Forelimb muscle (tissue), 1 donor: ENCODE measurements around the gene ZDHHC14. TPM values are rescaled to one million over a fixed set of nuclear protein-coding genes. Genes with fewer than 3 reads are reported as not detected.
"Not testable (repeated sequence)": the region's sequence is repeated elsewhere in the genome, so short reads cannot be mapped to it uniquely, and the experiment has no call there.

ENCODE experiments used
- DNase-seq: peaks from one replicate; pipeline ENCODE4 v3.0.0-alpha.2; 2013; ENCODE audit warnings: low read depth
- polyA plus RNA-seq: library from polyadenylated mRNA; unstranded; fragments of 120-200 nt; gene quantifications from one replicate; pipeline ENCODE4 v1.2.1, GENCODE V29; 2013; ENCODE audit not compliant: insufficient read length

The ZDHHC14 gene
- polyA plus RNA-seq, 1 donor = 4.1 TPM

GRCh38 chr6:157464653-157465535 is 83.9 kb downstream of the ZDHHC14 start:
- no peak for DNase-seq

GRCh38 chr6:157466342-157466648 is 85.3 kb downstream of the ZDHHC14 start:
- DNase-seq = no peak

- DNase-seq = not testable (repeated sequence)
Measured at GRCh38 chr6:157467339-157467738, 86.3 kb downstream of the ZDHHC14 start.

GRCh38 chr6:157468054-157468453 is 87.1 kb downstream of the ZDHHC14 start:
- no peak for DNase-seq

GRCh38 chr6:157468574-157468973 is 87.6 kb downstream of the ZDHHC14 start:
- DNase-seq = no peak

GRCh38 chr6:157469378-157469777 is 88.4 kb downstream of the ZDHHC14 start:
- no peak for DNase-seq

GRCh38 chr6:157471077-157471686 is 90.2 kb downstream of the ZDHHC14 start:
- no peak for DNase-seq

GRCh38 chr6:157471895-157472686 is 91.1 kb downstream of the ZDHHC14 start:
- no peak for DNase-seq

GRCh38 chr6:157476797-157477196 is 95.8 kb downstream of the ZDHHC14 start:
- DNase-seq = no peak

- DNase-seq = no peak
Measured at GRCh38 chr6:157478926-157479325, 97.9 kb downstream of the ZDHHC14 start.

GRCh38 chr6:157479464-157480303 is 98.7 kb downstream of the ZDHHC14 start:
- no peak for DNase-seq

GRCh38 chr6:157481189-157481864 is 100.3 kb downstream of the ZDHHC14 start:
- no peak for DNase-seq

GRCh38 chr6:157481865-157482249 is 100.9 kb downstream of the ZDHHC14 start:
- DNase-seq = no peak

GRCh38 chr6:157483770-157484169 is 102.8 kb downstream of the ZDHHC14 start:
- DNase-seq = no peak

- DNase-seq = no peak
Measured at GRCh38 chr6:157484181-157484580, 103.2 kb downstream of the ZDHHC14 start.

GRCh38 chr6:157486572-157486971 is 105.6 kb downstream of the ZDHHC14 start:
- no peak for DNase-seq

- DNase-seq = no peak
Measured at GRCh38 chr6:157487110-157487773, 106.3 kb downstream of the ZDHHC14 start.

GRCh38 chr6:157488058-157488457 is 107.1 kb downstream of the ZDHHC14 start:
- DNase-seq = no peak

- DNase-seq = no peak
Measured at GRCh38 chr6:157488716-157489118, 107.7 kb downstream of the ZDHHC14 start.

GRCh38 chr6:157490611-157491269 is 109.8 kb downstream of the ZDHHC14 start:
- no peak for DNase-seq
